ENCODE results near the gene SPSB1. TPM values are rescaled to one million over a fixed set of nuclear protein-coding genes. Genes with fewer than 3 reads are reported as not detected.

SPSB1 gene
- total RNA-seq, 6 experiments from 2014 or later = 7.7 to 121 (median 37.0) TPM

- H3K4me1 ChIP-seq = no peaks in the 10 kb centered on the region
- no peaks in the 10 kb centered on the region for H3K9me3 ChIP-seq
- no peak for ATAC-seq
- no peak overlapping the region for H3K4me3 ChIP-seq
- no peak overlapping the region for H3K27ac ChIP-seq
- no peak for DNase-seq
- no peaks in the 10 kb centered on the region for H3K27me3 ChIP-seq
- peaks cover 0 to 15% (median 5%) of the 10 kb centered on the region in 4 donors for H3K36me3 ChIP-seq
- 71% methylated on average over 4 of the region's 8 CpGs for WGBS (ENCODE audit: insufficient coverage, low coverage, low lambda C conversion rate, missing lambda C conversion rate)
- TF ChIP-seq CTCF (IDR thresholded peaks at IDR 0.05) = no peak
- TF ChIP-seq POLR2A (IDR thresholded peaks at IDR 0.05) = no peak
- intact Hi-C loops (cut with DNase I) = no loop called here
Observed at GRCh38 chr1:9368356-9368755, 75.7 kb downstream of the SPSB1 start.

GRCh38 chr1:9369964-9370788 is 77.5 kb downstream of the SPSB1 start:
- intact Hi-C loops (cut with DNase I) = no loop called here
- 86% methylated on average over 8 of the region's 16 CpGs for WGBS (ENCODE audit: insufficient coverage, low coverage, low lambda C conversion rate, missing lambda C conversion rate)
- ATAC-seq (no peak), DNase-seq (no peak)
- Histone ChIP-seq H3K27ac (no peak overlapping the region), H3K36me3 (peaks cover 0 to 15% (median 5%) of the 10 kb centered on the region in 4 donors), H3K27me3 (no peaks in the 10 kb centered on the region), H3K4me1 (no peaks in the 10 kb centered on the region), H3K4me3 (no peak overlapping the region), H3K9me3 (no peaks in the 10 kb centered on the region)
- TF ChIP-seq CTCF (IDR thresholded peaks at IDR 0.05) (no peak), POLR2A (IDR thresholded peaks at IDR 0.05) (no peak)

- Histone ChIP-seq H3K4me3 (no peak overlapping the region), H3K36me3 (peaks cover 0 to 15% (median 5%) of the 10 kb centered on the region in 4 donors), H3K27me3 (no peaks in the 10 kb centered on the region), H3K4me1 (no peaks in the 10 kb centered on the region), H3K9me3 (no peaks in the 10 kb centered on the region), H3K27ac (peak overlapping the region in 1 of 3 donors; percentile 13)
- 66% methylated on average over 11 of the region's 15 CpGs for WGBS (ENCODE audit: insufficient coverage, low coverage, low lambda C conversion rate, missing lambda C conversion rate)
- TF ChIP-seq CTCF (IDR thresholded peaks at IDR 0.05) (no peak), POLR2A (IDR thresholded peaks at IDR 0.05) (no peak)
- intact Hi-C loops (cut with DNase I) = no loop called here
- DNase-seq = no peak
- peak; percentile 19 to 58 (median 37) for ATAC-seq
Observed at GRCh38 chr1:9371391-9371935, 78.8 kb downstream of the SPSB1 start.

GRCh38 chr1:9371951-9372350 is 79.3 kb downstream of the SPSB1 start:
- intact Hi-C loops (cut with DNase I) = no loop called here
- DNase-seq = no peak
- Histone ChIP-seq H3K4me3 (no peak overlapping the region), H3K27ac (no peak overlapping the region), H3K27me3 (no peaks in the 10 kb centered on the region), H3K36me3 (peaks cover 0 to 15% (median 5%) of the 10 kb centered on the region in 4 donors), H3K4me1 (no peaks in the 10 kb centered on the region), H3K9me3 (no peaks in the 10 kb centered on the region)
- no peak for ATAC-seq
- 72% methylated on average over 3 of the region's 5 CpGs for WGBS (ENCODE audit: insufficient coverage, low coverage, low lambda C conversion rate, missing lambda C conversion rate)
- TF ChIP-seq CTCF (IDR thresholded peaks at IDR 0.05) (no peak), POLR2A (IDR thresholded peaks at IDR 0.05) (no peak)

Measured in right lobe of liver (tissue), 6 donors.